ENCODE measurements around the gene NUMA1. TPM values are rescaled to one million over a fixed set of nuclear protein-coding genes. Genes with fewer than 3 reads are reported as not detected.

Gene NUMA1
- 75.0 TPM for total RNA-seq
- long read RNA-seq, partial matches to known transcripts = 60 of 96 reads
- long read RNA-seq, other reads (novel, unspliced or antisense) = 32 of 96 reads

- DNase-seq (peak; percentile 100), ATAC-seq (ENCODE audit: poor library complexity) (peak; percentile 98)
- intact Hi-C loops (cut with DNase I) = loop anchor here (5.0 kb wide), 1 partner anchor 43 kb away; no protein-coding TSS in a partner anchor
Observed at GRCh38 chr11:72080326-72081183, at the start of gene NUMA1, which contains the start of gene LRRC51. NUMA1 (minus strand) TSS chr11:72080542; CDS start chr11:72035943, 44,599 bp downstream. LRRC51 (plus strand) TSS chr11:72080850; CDS start chr11:72089084, 8,234 bp downstream.

GRCh38 chr11:72129381-72129780, 49.0 kb upstream of the NUMA1 start:
- intact Hi-C loops (cut with DNase I) = no loop called here
- DNase-seq (no peak), ATAC-seq (ENCODE audit: poor library complexity) (no peak)

GRCh38 chr11:72127923-72128322, 47.6 kb upstream of the NUMA1 start:
- ATAC-seq (ENCODE audit: poor library complexity) (no peak), DNase-seq (no peak)
- intact Hi-C loops (cut with DNase I) = no loop called here

GRCh38 chr11:72125956-72126355, 45.6 kb upstream of the NUMA1 start:
- intact Hi-C loops (cut with DNase I) = no loop called here
- ATAC-seq (ENCODE audit: poor library complexity) (no peak), DNase-seq (no peak)

GRCh38 chr11:72124046-72124445, 43.7 kb upstream of the NUMA1 start:
- ATAC-seq (ENCODE audit: poor library complexity) (no peak), DNase-seq (no peak)
- intact Hi-C loops (cut with DNase I) = no loop called here

GRCh38 chr11:72123117-72123653, 42.8 kb upstream of the NUMA1 start:
- ATAC-seq (ENCODE audit: poor library complexity) = no peak
- intact Hi-C loops (cut with DNase I) = no loop called here
- DNase-seq = no peak

- ATAC-seq (ENCODE audit: poor library complexity) (no peak), DNase-seq (no peak)
- intact Hi-C loops (cut with DNase I) = no loop called here
Observed at GRCh38 chr11:72122607-72123006, 42.3 kb upstream of the NUMA1 start.

GRCh38 chr11:72120930-72121329, 40.6 kb upstream of the NUMA1 start:
- intact Hi-C loops (cut with DNase I) = no loop called here

GRCh38 chr11:72119198-72119597, 38.9 kb upstream of the NUMA1 start:
- ATAC-seq (ENCODE audit: poor library complexity) (no peak), DNase-seq (no peak)
- intact Hi-C loops (cut with DNase I) = no loop called here

More at GRCh38 chr11:72120930-72121329, 40.6 kb upstream of the NUMA1 start:
- ATAC-seq (ENCODE audit: poor library complexity) = no peak
- DNase-seq = no peak

GRCh38 chr11:72116019-72116755, 35.8 kb upstream of the NUMA1 start:
- DNase-seq (no peak), ATAC-seq (ENCODE audit: poor library complexity) (no peak)
- intact Hi-C loops (cut with DNase I) = no loop called here

GRCh38 chr11:72114570-72114969, 34.2 kb upstream of the NUMA1 start:
- intact Hi-C loops (cut with DNase I) = no loop called here
- ATAC-seq (ENCODE audit: poor library complexity) = no peak
- DNase-seq = no peak

- intact Hi-C loops (cut with DNase I) = no loop called here
- no peak for ATAC-seq (ENCODE audit: poor library complexity)
- DNase-seq = no peak
Observed at GRCh38 chr11:72112978-72113808, 32.9 kb upstream of the NUMA1 start.

GRCh38 chr11:72112143-72112977, 32.0 kb upstream of the NUMA1 start, which contains the start of gene ANAPC15:
ANAPC15 (minus strand) TSS chr11:72112695; CDS start chr11:72111276, 1,419 bp downstream.
- intact Hi-C loops (cut with DNase I) = no loop called here
- peak; percentile 98 for DNase-seq
- ATAC-seq (ENCODE audit: poor library complexity) = peak; percentile 97

GRCh38 chr11:72111300-72112142, 31.2 kb upstream of the NUMA1 start:
- intact Hi-C loops (cut with DNase I) = no loop called here
- no peak for ATAC-seq (ENCODE audit: poor library complexity)
- no peak for DNase-seq

GRCh38 chr11:72105888-72106287, 25.5 kb upstream of the NUMA1 start, which contains the start of gene TOMT:
TOMT (plus strand) TSS chr11:72105924; CDS start chr11:72105952, 28 bp downstream.
- no peak for ATAC-seq (ENCODE audit: poor library complexity)
- intact Hi-C loops (cut with DNase I) = no loop called here
- DNase-seq = no peak

- ATAC-seq (ENCODE audit: poor library complexity) (no peak), DNase-seq (no peak)
- intact Hi-C loops (cut with DNase I) = no loop called here
Observed at GRCh38 chr11:72103754-72104167, 23.4 kb upstream of the NUMA1 start.

All from Right ventricle myocardium superior (tissue), 1 donor.